ENCODE measurements around the gene DACH1. TPM values are rescaled to one million over a fixed set of nuclear protein-coding genes. Genes with fewer than 3 reads are reported as not detected.
A peak's percentile ranks its signal among the peaks of the same experiment; 100 is the strongest.
"Not testable (repeated sequence)": the region's sequence is repeated elsewhere in the genome, so short reads cannot be mapped to it uniquely, and the experiment has no call there.

The DACH1 gene
- polyA plus RNA-seq, 1 donor, result 120 TPM

- no peak for DNase-seq
Observed at GRCh38 chr13:71780546-71780945, 86.5 kb downstream of the DACH1 start.

- not testable (repeated sequence) for DNase-seq
Observed at GRCh38 chr13:71778998-71779397, 88.0 kb downstream of the DACH1 start.

- no peak for DNase-seq
Observed at GRCh38 chr13:71775966-71776365, 91.0 kb downstream of the DACH1 start.

DNA sequence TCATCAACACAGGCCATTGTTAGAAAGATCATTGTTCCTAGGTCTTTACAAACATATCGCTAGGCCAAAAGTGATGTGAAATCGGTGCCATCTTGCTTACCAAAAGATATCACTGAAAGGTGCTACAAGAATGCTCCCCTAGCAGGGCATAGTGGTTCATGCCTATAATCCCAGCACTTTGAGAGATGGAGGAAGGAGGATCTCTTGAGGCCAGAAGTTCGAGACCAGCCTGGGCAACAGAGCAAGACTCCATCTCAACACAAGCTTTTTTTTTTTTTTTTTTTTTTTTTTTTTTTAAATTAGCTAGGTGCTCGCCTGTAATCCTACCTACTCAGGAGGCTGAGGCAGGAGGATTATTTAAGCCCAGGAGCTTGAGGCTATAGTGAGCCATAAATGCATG is 92.1 kb downstream of the DACH1 start:
- no peak for DNase-seq

DNA sequence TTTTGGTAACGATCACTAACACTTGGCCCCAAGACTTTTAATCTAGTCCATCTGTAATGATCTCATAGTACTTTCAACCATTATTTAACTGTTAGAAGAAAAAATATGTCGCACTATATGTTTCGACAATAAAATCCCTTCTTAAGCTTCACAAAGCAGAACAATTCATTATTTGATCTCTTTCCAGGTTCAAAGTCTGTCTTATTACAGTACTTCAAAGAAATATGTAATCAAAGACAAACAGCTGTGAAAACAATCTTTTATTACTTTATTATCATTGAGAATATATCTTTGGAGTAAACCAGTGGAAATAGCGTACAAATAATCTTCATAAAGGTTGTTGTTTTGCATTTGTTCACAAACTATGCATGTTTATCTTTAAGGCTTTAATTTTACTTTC is 93.5 kb downstream of the DACH1 start:
- no peak for DNase-seq

- DNase-seq, result no peak
Observed at GRCh38 chr13:71772361-71772760, 94.6 kb downstream of the DACH1 start.

DNA sequence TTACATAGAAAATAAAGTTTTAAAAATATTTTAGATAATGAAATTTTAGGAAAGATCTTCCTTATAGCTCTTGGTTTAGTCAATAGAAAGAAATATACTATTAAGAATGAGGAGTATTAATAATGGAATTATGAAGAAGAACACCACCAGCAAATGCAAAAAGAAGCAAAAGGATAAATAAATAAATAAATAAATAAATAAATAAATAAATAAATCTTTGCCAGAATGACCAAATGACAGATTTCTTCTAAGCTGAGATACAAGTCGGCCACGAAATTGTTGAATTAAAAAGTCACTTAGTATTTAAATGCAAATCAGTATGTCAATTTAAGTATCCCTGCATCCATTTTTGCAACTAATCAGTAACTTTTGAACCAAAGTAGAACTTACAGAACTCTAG is 95.9 kb downstream of the DACH1 start:
- no peak for DNase-seq

- DNase-seq, result no peak
Observed at GRCh38 chr13:71770710-71771109, 96.3 kb downstream of the DACH1 start.

- DNase-seq, result no peak
Observed at GRCh38 chr13:71768881-71769280, 98.1 kb downstream of the DACH1 start.

- DNase-seq, result no peak
Observed at GRCh38 chr13:71759651-71760511, 107.1 kb downstream of the DACH1 start.

GRCh38 chr13:71758828-71759227 is 108.2 kb downstream of the DACH1 start:
- peak; percentile 66 for DNase-seq

- no peak for DNase-seq
Observed at GRCh38 chr13:71754407-71754974, 112.5 kb downstream of the DACH1 start.

DNA sequence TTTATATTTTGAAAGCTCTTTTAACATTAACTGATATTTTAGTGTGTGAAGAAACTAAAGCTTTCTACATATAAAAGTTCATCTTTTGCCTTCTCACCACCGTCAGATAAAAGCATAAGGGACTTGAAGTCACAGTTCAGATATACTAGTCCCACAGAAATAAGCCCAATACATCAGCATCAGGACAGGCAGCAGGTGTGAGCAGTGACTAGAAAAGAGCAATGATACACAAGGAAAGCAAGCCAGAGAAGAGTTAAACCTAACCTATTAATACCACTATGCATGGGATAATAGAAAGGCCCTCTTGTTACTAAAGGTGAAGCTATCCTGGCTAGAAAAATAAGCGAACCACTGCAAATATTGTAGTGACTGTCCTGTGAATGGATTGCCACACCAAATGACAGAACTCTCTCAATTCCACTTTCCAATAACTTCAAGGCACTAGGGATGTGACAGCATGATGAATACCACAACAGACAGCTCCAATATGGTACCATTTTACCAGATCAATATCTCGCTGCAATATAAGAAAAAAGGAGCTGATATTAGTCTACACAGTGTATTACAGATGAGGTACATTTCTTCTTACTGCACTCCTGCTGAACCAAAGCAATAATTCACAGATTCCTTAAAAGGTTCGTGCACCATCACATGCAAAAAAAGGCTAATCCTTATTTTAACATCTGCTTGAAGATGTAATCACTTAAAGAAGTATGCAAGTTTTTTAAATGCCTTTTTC is 114.1 kb downstream of the DACH1 start:
- DNase-seq, result no peak

DNA sequence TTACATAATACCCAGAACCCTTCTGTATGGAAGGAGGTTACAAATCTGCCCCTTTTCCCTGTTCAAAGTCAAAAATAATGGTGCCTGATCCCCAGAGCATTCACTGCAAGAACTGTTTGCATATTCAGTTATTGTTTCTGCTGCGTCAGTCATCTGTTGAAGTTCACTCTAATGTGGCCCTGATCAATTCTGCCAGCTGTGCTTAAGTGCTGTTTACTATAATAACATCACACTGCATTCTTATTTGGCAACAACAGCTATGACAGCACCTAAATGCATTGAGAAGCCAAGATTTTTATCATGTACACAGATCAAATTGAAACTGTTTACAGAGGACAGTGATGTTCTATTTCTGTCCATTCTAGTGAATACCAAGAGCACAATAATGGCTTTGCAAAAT is 115.9 kb downstream of the DACH1 start:
- DNase-seq, result no peak

DNA sequence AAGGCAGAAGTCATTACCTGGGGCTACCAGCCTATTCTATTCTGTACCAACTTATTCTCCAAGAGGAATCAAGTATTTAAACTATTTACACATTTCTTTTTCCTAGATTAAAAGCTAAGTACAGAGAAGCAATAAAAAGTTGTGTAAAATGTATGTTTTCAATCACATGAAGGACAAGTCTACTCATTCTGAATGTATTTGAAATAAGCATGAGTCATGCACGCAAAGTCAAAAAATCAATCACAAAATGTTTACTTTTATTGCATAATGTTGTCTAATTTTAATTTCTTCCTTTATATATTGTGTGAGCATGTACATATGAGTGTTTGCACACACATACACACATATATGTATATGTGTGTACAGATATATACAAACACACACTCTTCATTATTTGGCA is 136.7 kb downstream of the DACH1 start:
- no peak for DNase-seq

DNA sequence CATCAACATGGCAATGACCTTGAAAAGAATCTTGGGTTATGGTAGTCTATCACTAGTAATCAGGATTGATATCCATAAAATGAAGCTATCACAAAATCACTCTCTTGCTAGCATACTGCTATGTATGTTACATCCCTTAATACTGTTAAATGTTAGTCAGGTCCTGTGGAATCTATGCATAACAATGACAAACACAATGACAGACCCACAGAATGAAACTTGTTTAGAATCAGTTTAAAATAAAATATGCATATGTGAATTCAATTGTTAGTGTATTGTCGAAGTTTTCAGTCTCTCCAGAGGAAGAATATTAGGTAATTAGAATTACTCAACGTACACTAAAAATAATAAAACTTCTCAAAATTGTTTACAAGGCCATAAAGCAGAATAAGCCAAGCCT is 137.6 kb downstream of the DACH1 start:
- no peak for DNase-seq

- no peak for DNase-seq
Observed at GRCh38 chr13:71727662-71728061, 139.3 kb downstream of the DACH1 start.

GRCh38 chr13:71727042-71727441 is 140.0 kb downstream of the DACH1 start:
- DNase-seq, result no peak

GRCh38 chr13:71722206-71722605 is 144.8 kb downstream of the DACH1 start:
- DNase-seq, result no peak

GRCh38 chr13:71721104-71721503 is 145.9 kb downstream of the DACH1 start:
- no peak for DNase-seq

GRCh38 chr13:71718931-71719330 is 148.1 kb downstream of the DACH1 start:
- DNase-seq, result no peak

- no peak for DNase-seq
Observed at GRCh38 chr13:71714802-71715375, 152.1 kb downstream of the DACH1 start.

All from left kidney (tissue), 2 donors.